Loucy (cell line): Measurements from ENCODE around the gene TUBGCP4.

ENCODE experiments used
- H2AFZ ChIP-seq: fragments of 200-600 bp; sonication (generic); 2 replicates; pipeline ENCODE4 v1.6.0; 2016; ENCODE audit warnings: antibody characterized with exemption, mild to moderate bottlenecking, low read length, moderate library complexity
- H3F3A ChIP-seq: fragments of 200-600 bp; 2 replicates; pipeline ENCODE4 v1.6.0; 2016; ENCODE audit warnings: antibody characterized with exemption, low read depth, mild to moderate bottlenecking
- H3K27me3 ChIP-seq: fragments of 200-600 bp; sonication (generic); 2 replicates; pipeline ENCODE4 v1.6.1; 2014; ENCODE audit warnings: low read length, mild to moderate bottlenecking; ENCODE audit not compliant: insufficient read depth, poor library complexity, severe bottlenecking
- H3K36me3 ChIP-seq: fragments of 200-600 bp; sonication (generic); 2 replicates; pipeline ENCODE4 v1.6.1; 2016; ENCODE audit warnings: low read length; ENCODE audit not compliant: insufficient read depth
- H3K4me1 ChIP-seq: fragments of 200-600 bp; sonication (generic); 2 replicates; pipeline ENCODE4 v1.5.1; 2014; ENCODE audit warnings: low read length, mild to moderate bottlenecking; ENCODE audit not compliant: insufficient read depth, poor library complexity, severe bottlenecking
- H3K4me2 ChIP-seq: fragments of 200-600 bp; sonication (generic); 2 replicates; pipeline ENCODE4 v1.6.0; 2014; ENCODE audit warnings: antibody characterized with exemption, low read length, low read depth, mild to moderate bottlenecking; ENCODE audit not compliant: poor library complexity, severe bottlenecking
- H3K4me3 ChIP-seq: fragments of 200-600 bp; sonication (generic); 2 replicates; pipeline ENCODE4 v1.5.1; 2014; ENCODE audit warnings: low read length, mild to moderate bottlenecking, mixed read lengths; ENCODE audit not compliant: poor library complexity, severe bottlenecking
- H3K79me2 ChIP-seq: fragments of 200-600 bp; sonication (generic); 2 replicates; pipeline ENCODE4 v1.6.1; 2014; ENCODE audit warnings: low read length; ENCODE audit not compliant: insufficient read depth
- H3K9ac ChIP-seq: fragments of 200-600 bp; sonication (generic); 2 replicates; pipeline ENCODE4 v1.6.0; 2014; ENCODE audit warnings: mild to moderate bottlenecking, low read depth, low read length, moderate library complexity; ENCODE audit not compliant: poor library complexity, severe bottlenecking
- H3K9me2 ChIP-seq: fragments of 200-600 bp; sonication (generic); replicated peaks from 2 replicates; pipeline ENCODE4 v1.6.1; 2016; ENCODE audit warnings: low read depth, low read length, mixed read lengths
- H3K9me3 ChIP-seq: fragments of 200-600 bp; sonication (generic); 2 replicates; pipeline ENCODE4 v1.6.1; 2014; ENCODE audit warnings: mild to moderate bottlenecking, antibody characterized with exemption, low read length, low read depth; ENCODE audit not compliant: insufficient read depth
- H4K20me1 ChIP-seq: fragments of 200-600 bp; sonication (generic); 2 replicates; pipeline ENCODE4 v1.6.0; 2014; ENCODE audit warnings: antibody characterized with exemption, low read length, mild to moderate bottlenecking; ENCODE audit not compliant: insufficient read depth, poor library complexity, severe bottlenecking
- CTCF ChIP-seq: fragments of 200-600 bp; sonication (generic); conservative IDR thresholded peaks from 2 replicates; pipeline ENCODE4 v1.5.1; 2014; ENCODE audit warnings: mild to moderate bottlenecking, antibody characterized with exemption, low read length
- EZH2phosphoT487 ChIP-seq: fragments of 200-600 bp; IDR thresholded peaks from 2 replicates; pipeline ENCODE4 v1.6.1; 2018; ENCODE audit warnings: antibody characterized with exemption, mild to moderate bottlenecking, moderate library complexity, borderline replicate concordance

Gene TUBGCP4

GRCh38 chr15:43361313-43361903 lies 9.5 kb upstream of the TUBGCP4 start:
- no peak for TF ChIP-seq EZH2phosphoT487
- TF ChIP-seq CTCF: no peak
- no peaks in the 10 kb centered on the region for H3F3A ChIP-seq
- H3K79me2 ChIP-seq: peaks cover 16% of the 10 kb centered on the region; the same call in 1 of the 2 replicates
- no peak overlapping the region for H3K4me2 ChIP-seq
- peaks cover 6% of the 10 kb centered on the region for H3K27me3 ChIP-seq
- H4K20me1 ChIP-seq: no peaks in the 10 kb centered on the region
- no peak overlapping the region for H3K4me3 ChIP-seq
- no peak overlapping the region for H3K9ac ChIP-seq
- peaks cover 21% of the 10 kb centered on the region for H3K9me3 ChIP-seq
- no peaks in the 10 kb centered on the region for H3K9me2 ChIP-seq
- H2AFZ ChIP-seq: no peak overlapping the region
- H3K4me1 ChIP-seq: peaks cover 16% of the 10 kb centered on the region
- H3K36me3 ChIP-seq: peaks cover 37% of the 10 kb centered on the region

GRCh38 chr15:43370310-43370974 lies 459 bp upstream of the TUBGCP4 start:
- no peaks in the 10 kb centered on the region for H3K36me3 ChIP-seq

GRCh38 chr15:43376017-43376705 lies 5.3 kb downstream of the TUBGCP4 start:
- no peak overlapping the region for H2AFZ ChIP-seq
- H3K9me2 ChIP-seq: no peaks in the 10 kb centered on the region
- peaks cover 40% of the 10 kb centered on the region for H3K79me2 ChIP-seq
- no peak overlapping the region for H3K4me3 ChIP-seq
- TF ChIP-seq EZH2phosphoT487 (no peak), CTCF (peak; percentile 98)
- H4K20me1 ChIP-seq: peaks cover 28% of the 10 kb centered on the region
- H3K9ac ChIP-seq: no peak overlapping the region
- H3K9me3 ChIP-seq: no peaks in the 10 kb centered on the region
- H3K4me1 ChIP-seq: peaks cover 20% of the 10 kb centered on the region
- no peaks in the 10 kb centered on the region for H3F3A ChIP-seq
- peak overlapping the region; percentile 27 for H3K4me2 ChIP-seq
- H3K36me3 ChIP-seq: peaks cover 39% of the 10 kb centered on the region
- H3K27me3 ChIP-seq: no peaks in the 10 kb centered on the region

More at GRCh38 chr15:43370310-43370974, 459 bp upstream of the TUBGCP4 start:
- peaks cover 78% of the 10 kb centered on the region for H3K79me2 ChIP-seq
- H4K20me1 ChIP-seq: peaks cover 27% of the 10 kb centered on the region
- no peaks in the 10 kb centered on the region for H3K9me2 ChIP-seq
- H2AFZ ChIP-seq: peak overlapping the region; percentile 98
- no peaks in the 10 kb centered on the region for H3K27me3 ChIP-seq
- no peaks in the 10 kb centered on the region for H3F3A ChIP-seq
- no peaks in the 10 kb centered on the region for H3K9me3 ChIP-seq
- TF ChIP-seq EZH2phosphoT487 (no peak), CTCF (no peak)
- peak overlapping the region; percentile 98 for H3K4me3 ChIP-seq
- H3K9ac ChIP-seq: peak overlapping the region; percentile 95
- H3K4me2 ChIP-seq: peak overlapping the region; percentile 95
- peaks cover 50% of the 10 kb centered on the region for H3K4me1 ChIP-seq
